Gastroesophageal sphincter (tissue), 3 donors: Measurements from ENCODE around the gene SLC38A10.

Experiments used
- EP300 ChIP-seq: sonication (generic); formaldehyde crosslinking; IDR thresholded peaks from one replicate; pipeline ENCODE4 v1.6.1; 2017; ENCODE audit warnings: antibody characterized with exemption, mild to moderate bottlenecking
- POLR2AphosphoS5 ChIP-seq: sonication (generic); formaldehyde crosslinking; IDR thresholded peaks from one replicate; pipeline ENCODE4 v1.6.1; 2017; ENCODE audit warnings: antibody characterized with exemption
- TF ChIP-seq, protein P1 (sequence below), 4 experiments: fragments of 200-600 bp in 2 of 4; fragments of 450-650 bp in 2 of 4; sonication (generic) in 1 of 4; IDR thresholded peaks; one replicate each; pipeline ENCODE4 v1.5.1; 2017 to 2019; ENCODE audit warnings: antibody characterized with exemption in 4 of 4, mild to moderate bottlenecking in 2 of 4, moderate library complexity in 2 of 4

DNA sequence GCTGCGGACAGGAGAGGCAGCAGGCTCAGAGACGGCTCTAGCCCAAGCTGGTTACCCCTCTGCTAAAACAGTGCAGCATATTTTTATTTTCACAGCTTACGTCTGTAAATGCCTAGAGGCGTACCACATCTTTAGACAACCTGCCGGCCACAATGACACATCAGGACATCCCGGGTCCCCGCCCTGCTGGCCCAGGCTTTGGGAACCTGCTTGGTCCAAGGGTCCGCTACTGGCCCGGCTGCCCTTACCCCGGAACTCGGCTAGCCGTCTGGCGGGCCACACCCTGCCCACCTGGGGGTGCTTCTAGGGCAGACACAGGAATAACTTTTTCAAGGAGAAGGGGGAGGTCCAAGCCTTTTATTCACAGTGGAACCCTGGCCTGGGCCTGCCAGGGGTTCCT, 76.6 kb downstream of the SLC38A10 start:
- TF ChIP-seq, protein P1, sequence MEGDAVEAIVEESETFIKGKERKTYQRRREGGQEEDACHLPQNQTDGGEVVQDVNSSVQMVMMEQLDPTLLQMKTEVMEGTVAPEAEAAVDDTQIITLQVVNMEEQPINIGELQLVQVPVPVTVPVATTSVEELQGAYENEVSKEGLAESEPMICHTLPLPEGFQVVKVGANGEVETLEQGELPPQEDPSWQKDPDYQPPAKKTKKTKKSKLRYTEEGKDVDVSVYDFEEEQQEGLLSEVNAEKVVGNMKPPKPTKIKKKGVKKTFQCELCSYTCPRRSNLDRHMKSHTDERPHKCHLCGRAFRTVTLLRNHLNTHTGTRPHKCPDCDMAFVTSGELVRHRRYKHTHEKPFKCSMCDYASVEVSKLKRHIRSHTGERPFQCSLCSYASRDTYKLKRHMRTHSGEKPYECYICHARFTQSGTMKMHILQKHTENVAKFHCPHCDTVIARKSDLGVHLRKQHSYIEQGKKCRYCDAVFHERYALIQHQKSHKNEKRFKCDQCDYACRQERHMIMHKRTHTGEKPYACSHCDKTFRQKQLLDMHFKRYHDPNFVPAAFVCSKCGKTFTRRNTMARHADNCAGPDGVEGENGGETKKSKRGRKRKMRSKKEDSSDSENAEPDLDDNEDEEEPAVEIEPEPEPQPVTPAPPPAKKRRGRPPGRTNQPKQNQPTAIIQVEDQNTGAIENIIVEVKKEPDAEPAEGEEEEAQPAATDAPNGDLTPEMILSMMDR (IDR thresholded peaks at IDR 0.05): no peak
- TF ChIP-seq POLR2AphosphoS5 (no peak), EP300 (no peak)
